ENCODE data around the gene LYL1. TPM values are rescaled to one million over a fixed set of nuclear protein-coding genes. Genes with fewer than 3 reads are reported as not detected.

LYL1 gene
- total RNA-seq, 1 donor from 2014 or later: 6.3 TPM

DNA sequence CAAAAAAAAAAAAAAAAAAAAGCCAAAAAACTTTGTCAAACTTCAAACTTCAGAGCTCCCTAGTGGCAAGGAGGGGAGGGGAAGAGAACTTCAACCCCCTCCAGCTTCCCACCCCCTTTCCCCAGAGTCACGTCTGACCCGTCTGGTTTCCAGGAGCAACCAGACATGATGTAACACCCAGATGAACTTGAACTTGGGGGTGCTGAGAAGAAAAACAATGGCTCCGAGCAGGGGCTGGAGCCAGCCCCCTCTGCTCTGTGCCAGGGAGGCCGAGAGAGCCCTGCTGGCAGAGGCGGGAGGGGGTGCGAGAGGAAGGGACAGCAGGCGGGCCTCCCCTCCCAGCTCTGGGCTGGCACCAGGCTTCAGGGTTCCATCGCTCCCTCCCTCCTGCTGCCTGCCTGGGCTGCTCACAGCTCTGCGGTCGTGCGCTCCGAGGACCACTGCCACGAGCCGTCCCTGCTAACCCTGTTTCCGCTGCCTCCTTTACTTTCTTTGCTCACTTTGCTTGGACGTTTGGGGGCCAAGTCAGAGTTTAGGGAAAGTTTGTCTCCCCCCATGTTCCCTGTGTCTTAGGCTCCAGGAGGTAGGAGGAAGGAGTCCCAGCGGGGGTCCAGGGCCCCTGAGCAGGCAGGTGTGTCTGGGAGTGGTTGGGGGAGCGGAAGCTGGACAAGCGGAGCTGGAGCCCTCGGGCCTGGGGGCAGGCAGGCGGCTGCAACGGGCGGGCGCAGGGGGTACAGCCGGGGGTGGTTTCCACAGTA lies 11.1 kb downstream of the LYL1 start:
- DNase-seq: peak; percentile 62
- peaks cover 77% of the 10 kb centered on the region for H3K4me1 ChIP-seq
- no peak overlapping the region for H3K4me3 ChIP-seq
- intact Hi-C loops (cut with micrococcal nuclease): loop anchor here (5.0 kb wide), 1 partner anchor 109 kb away; no protein-coding TSS in a partner anchor
- TF ChIP-seq, protein P1, sequence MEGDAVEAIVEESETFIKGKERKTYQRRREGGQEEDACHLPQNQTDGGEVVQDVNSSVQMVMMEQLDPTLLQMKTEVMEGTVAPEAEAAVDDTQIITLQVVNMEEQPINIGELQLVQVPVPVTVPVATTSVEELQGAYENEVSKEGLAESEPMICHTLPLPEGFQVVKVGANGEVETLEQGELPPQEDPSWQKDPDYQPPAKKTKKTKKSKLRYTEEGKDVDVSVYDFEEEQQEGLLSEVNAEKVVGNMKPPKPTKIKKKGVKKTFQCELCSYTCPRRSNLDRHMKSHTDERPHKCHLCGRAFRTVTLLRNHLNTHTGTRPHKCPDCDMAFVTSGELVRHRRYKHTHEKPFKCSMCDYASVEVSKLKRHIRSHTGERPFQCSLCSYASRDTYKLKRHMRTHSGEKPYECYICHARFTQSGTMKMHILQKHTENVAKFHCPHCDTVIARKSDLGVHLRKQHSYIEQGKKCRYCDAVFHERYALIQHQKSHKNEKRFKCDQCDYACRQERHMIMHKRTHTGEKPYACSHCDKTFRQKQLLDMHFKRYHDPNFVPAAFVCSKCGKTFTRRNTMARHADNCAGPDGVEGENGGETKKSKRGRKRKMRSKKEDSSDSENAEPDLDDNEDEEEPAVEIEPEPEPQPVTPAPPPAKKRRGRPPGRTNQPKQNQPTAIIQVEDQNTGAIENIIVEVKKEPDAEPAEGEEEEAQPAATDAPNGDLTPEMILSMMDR (IDR thresholded peaks at IDR 0.05; ENCODE audit: borderline replicate concordance): no peak
- peaks cover 35% of the 10 kb centered on the region for H3K36me3 ChIP-seq
- H3K27me3 ChIP-seq (ENCODE audit: low read depth): no peaks in the 10 kb centered on the region
- no peaks in the 10 kb centered on the region for H3K9me3 ChIP-seq (replicated peaks)
- H3K27ac ChIP-seq (replicated peaks): peak overlapping the region; percentile 97

DNA sequence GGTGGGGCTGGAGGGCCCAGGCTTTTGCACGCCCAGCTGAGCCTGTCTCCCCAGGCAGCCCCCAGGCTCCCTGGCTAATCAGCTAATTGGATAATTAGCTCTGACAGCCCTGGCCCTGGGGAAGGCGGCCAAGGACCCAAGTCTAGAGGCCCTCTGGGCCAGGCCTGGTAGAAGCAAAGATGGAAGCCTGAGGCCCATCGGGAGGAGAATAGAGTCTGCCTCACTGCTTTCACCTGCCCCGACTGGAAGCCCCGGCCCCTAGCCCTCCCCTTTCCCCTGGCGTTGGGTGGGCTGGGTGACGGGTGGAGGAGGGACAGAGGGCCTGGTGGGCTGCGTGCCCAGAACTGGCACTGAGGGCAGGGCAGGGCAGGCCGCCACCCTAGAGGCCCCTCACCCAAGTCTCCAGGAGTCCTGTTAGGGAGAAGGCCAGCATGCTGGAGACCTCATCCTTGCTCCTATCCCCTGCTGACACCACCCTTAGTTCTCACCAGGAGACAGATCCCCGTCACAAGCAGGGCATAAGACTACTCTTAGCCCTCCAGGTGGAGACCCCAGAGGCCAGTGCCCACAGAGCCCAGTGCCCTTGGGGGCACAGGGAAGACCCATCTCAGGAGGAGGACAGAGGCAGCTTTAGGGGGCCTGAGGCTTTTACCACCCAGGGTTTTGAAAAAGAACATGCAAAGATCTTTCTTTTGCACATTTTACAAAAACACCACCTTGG lies 12.0 kb downstream of the LYL1 start:
- no peak for DNase-seq
- TF ChIP-seq, protein P1 (IDR thresholded peaks at IDR 0.05; ENCODE audit: borderline replicate concordance): no peak
- peak overlapping the region; percentile 97 for H3K27ac ChIP-seq (replicated peaks)
- intact Hi-C loops (cut with micrococcal nuclease): loop anchor here (5.0 kb wide), 1 partner anchor 108 kb away; no protein-coding TSS in a partner anchor
- no peaks in the 10 kb centered on the region for H3K9me3 ChIP-seq (replicated peaks)
- peaks cover 35% of the 10 kb centered on the region for H3K36me3 ChIP-seq
- H3K4me1 ChIP-seq: peaks cover 77% of the 10 kb centered on the region
- no peaks in the 10 kb centered on the region for H3K27me3 ChIP-seq (ENCODE audit: low read depth)
- no peak overlapping the region for H3K4me3 ChIP-seq

DNA sequence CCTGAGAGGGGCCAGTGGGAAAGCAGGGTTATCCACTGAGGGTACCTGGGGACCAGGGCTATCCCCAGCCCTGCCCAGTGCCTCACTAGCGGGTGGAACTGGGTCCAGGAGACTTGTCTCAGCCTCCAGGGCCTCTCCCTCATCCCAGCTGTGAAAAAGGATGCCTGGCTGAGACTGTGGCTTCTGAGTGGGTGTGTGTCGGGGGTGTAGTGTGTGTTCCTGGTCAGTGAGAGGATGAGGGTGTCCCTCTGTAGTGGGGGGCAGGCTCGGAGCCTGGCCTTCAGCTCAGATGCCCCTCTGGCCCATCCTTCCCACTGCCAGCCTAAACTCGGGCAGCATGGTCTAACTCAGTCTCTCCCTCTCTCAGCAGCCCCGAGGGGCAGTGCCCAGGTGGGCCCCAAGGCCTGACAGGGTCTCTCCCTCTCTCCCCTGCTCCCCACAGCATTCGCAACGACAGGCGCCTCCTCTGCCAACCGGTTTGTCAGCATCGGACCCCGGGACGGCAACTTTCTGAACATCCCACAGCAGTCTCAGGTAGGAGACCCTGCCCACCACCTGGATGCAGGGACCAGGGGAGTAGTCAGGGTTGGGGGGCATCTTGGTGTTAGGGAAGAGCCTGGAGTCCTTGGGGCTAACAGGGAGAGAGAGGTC lies 12.7 kb downstream of the LYL1 start:
- Histone ChIP-seq H3K36me3 (peaks cover 30% of the 10 kb centered on the region), H3K9me3 (replicated peaks) (no peaks in the 10 kb centered on the region), H3K27ac (replicated peaks) (peak overlapping the region; percentile 97), H3K4me1 (peaks cover 77% of the 10 kb centered on the region), H3K27me3 (ENCODE audit: low read depth) (no peaks in the 10 kb centered on the region), H3K4me3 (no peak overlapping the region)
- TF ChIP-seq, protein P1 (IDR thresholded peaks at IDR 0.05; ENCODE audit: borderline replicate concordance): no peak
- no peak for DNase-seq
- intact Hi-C loops (cut with micrococcal nuclease): loop anchor here (5.0 kb wide), 1 partner anchor 108 kb away; no protein-coding TSS in a partner anchor

DNA sequence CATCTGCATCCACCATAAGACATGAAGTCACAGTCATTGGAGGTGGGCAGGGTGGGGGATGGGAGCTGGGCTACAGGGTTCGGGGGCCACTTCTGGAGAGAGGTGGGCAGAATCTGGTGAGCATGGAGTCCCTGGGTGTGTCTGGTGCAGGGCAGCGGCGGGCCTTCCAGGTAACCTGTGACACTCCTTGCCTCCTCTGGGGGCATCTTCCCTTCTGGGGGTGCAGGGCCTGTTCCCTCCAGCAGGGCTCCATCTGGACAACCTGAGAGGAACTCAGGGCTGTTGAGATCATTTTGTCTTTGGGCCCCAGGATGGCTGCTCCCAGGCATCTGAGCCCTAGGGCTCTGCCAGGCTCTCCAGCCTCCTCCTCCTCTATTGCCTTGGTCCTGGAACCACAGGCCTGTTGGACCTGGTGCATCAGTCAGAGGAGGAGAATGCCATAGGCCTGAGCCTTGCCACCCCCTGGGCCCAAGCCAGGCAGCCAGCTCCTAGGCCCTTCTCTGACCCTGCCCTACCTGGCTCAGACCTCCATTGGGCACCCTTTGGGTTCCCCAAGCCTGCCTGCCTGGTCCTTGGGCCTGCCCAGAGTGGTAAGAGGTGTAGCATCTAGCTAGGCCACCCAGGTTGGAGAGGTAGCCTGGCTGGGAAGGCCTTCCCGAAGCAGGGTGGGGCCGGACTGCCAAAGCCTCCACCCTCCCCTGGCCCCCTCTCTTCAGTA lies 13.4 kb downstream of the LYL1 start:
- Histone ChIP-seq H3K4me1 (peaks cover 77% of the 10 kb centered on the region), H3K36me3 (peaks cover 25% of the 10 kb centered on the region), H3K4me3 (no peak overlapping the region), H3K9me3 (replicated peaks) (no peaks in the 10 kb centered on the region), H3K27me3 (ENCODE audit: low read depth) (no peaks in the 10 kb centered on the region), H3K27ac (replicated peaks) (peak overlapping the region; percentile 97)
- TF ChIP-seq, protein P1 (IDR thresholded peaks at IDR 0.05; ENCODE audit: borderline replicate concordance): peak; percentile 11
- no peak for DNase-seq
- intact Hi-C loops (cut with micrococcal nuclease): no loop called here
